Stomach (tissue), 9 donors: Measurements from ENCODE around the gene PLS1. TPM values are rescaled to one million over a fixed set of nuclear protein-coding genes. Genes with fewer than 3 reads are reported as not detected.
"Not testable (repeated sequence)": the region's sequence is repeated elsewhere in the genome, so short reads cannot be mapped to it uniquely, and the experiment has no call there.

ENCODE experiments used
- DNase-seq, 2 donors: peaks; one replicate each; pipeline versions ENCODE4 v3.0.0 to v3.0.0-alpha.2; 2013 to 2019
- H3K27ac ChIP-seq, 5 donors: fragments of 200-600 bp in 4 of 5; sonication (generic) in 4 of 5; one replicate each; pipeline ENCODE4 v1.5.1; 2013 to 2019; ENCODE audit warnings: mild to moderate bottlenecking in 1 of 5, moderate library complexity in 1 of 5
- H3K27me3 ChIP-seq, 3 donors: fragments of 200-600 bp; sonication (generic); one replicate each; pipeline ENCODE4 v1.5.1; 2017 to 2019; ENCODE audit warnings: mixed run types in 1 of 3
- H3K36me3 ChIP-seq, 4 donors: fragments of 200-600 bp; sonication (generic); 1 replicate in 3 of 4; 2 replicates in 1 of 4; pipeline ENCODE4 v1.5.1; 2016 to 2019
- H3K4me1 ChIP-seq, 4 donors: fragments of 200-600 bp; sonication (generic); one replicate each; pipeline ENCODE4 v1.5.1; 2016 to 2019
- H3K4me3 ChIP-seq, 4 donors: fragments of 200-600 bp; sonication (generic) in 3 of 4; one replicate each; pipeline ENCODE4 v1.5.1; 2016 to 2019; ENCODE audit warnings: mild to moderate bottlenecking in 1 of 4
- H3K9me3 ChIP-seq, 4 donors: fragments of 200-600 bp; sonication (generic); one replicate each; pipeline ENCODE4 v1.5.1; 2016 to 2019
- CTCF ChIP-seq, 7 experiments: fragments of 450-650 bp in 4 of 7; fragments of 200-600 bp in 3 of 7; sonication (generic) in 3 of 7; IDR thresholded peaks; one replicate each; pipeline ENCODE4 v1.5.1; 2016 to 2019; ENCODE audit warnings: antibody characterized with exemption in 7 of 7, control low read depth in 2 of 7, mild to moderate bottlenecking in 1 of 7
- EP300 ChIP-seq: sonication (generic); formaldehyde crosslinking; IDR thresholded peaks from one replicate; pipeline ENCODE4 v1.6.1; 2017; ENCODE audit warnings: antibody characterized with exemption
- POLR2A ChIP-seq, 4 donors: fragments of 450-650 bp; IDR thresholded peaks; one replicate each; pipeline ENCODE4 v1.6.1; 2016; ENCODE audit warnings: antibody characterized with exemption in 4 of 4, control low read depth in 2 of 4, mild to moderate bottlenecking in 1 of 4, moderate library complexity in 1 of 4
- POLR2AphosphoS5 ChIP-seq, 3 donors: sonication (generic); formaldehyde crosslinking; IDR thresholded peaks; one replicate each; pipeline ENCODE4 v1.6.1; 2016; ENCODE audit warnings: antibody characterized with exemption in 3 of 3
- WGBS, 5 donors: extraction: QIAGEN DNeasy Blood & Tissue Kit in 3 of 5; methylation state at CpG; one replicate each; pipeline versions ENCODE4 v1.1.5 to v1.1.7; 2013 to 2018; 5-methylcytosine and 5-hydroxymethylcytosine counted together
- intact Hi-C: fragments of 100-400 bp; cut with DNase I; formaldehyde crosslinking; loops from one replicate; pipeline ENCODE4 v1.15.1; 2023; ENCODE audit warnings: low total_unique reads
- polyA plus RNA-seq, 3 donors: library from polyadenylated mRNA; stranded (reverse); fragments of 200-250 nt; gene quantifications; one replicate each; pipeline ENCODE4 v1.2.3, GENCODE V29; 2013
- total RNA-seq, 5 donors: library from RNA; depleted of rRNA; stranded (reverse); fragments of >200 nt; gene quantifications; one replicate each; pipeline versions ENCODE4 v1.1.0 to v1.2.3, GENCODE V29; 2014 to 2016
- donor health status: healthy with polysubstance abuse.
- donor health status: Bipolar disorder and iron deficiency.
- donor health status: healthy.

The PLS1 gene
- total and polyA plus RNA-seq, 8 donors, result 5.2 to 79.1 (median 19.3) TPM

GRCh38 chr3:142580061-142580423, 16.2 kb upstream of the PLS1 start:
- no peak for TF ChIP-seq POLR2A (IDR thresholded peaks at IDR 0.05)
- TF ChIP-seq POLR2AphosphoS5 (IDR thresholded peaks at IDR 0.05), result no peak
- no peak for TF ChIP-seq CTCF (IDR thresholded peaks at IDR 0.05)
- TF ChIP-seq EP300, result no peak
- Histone ChIP-seq H3K27ac (no peak overlapping the region), H3K9me3 (no peaks in the 10 kb centered on the region), H3K36me3 (no peaks in the 10 kb centered on the region), H3K27me3 (peaks cover 0 to 7% (median 5%) of the 10 kb centered on the region in 3 donors), H3K4me3 (no peak overlapping the region), H3K4me1 (peaks cover 12 to 41% (median 25%) of the 10 kb centered on the region in 4 donors)
- no peak for DNase-seq
- intact Hi-C loops, result no loop called here
- WGBS, 5 donors, result 92 to 100% (median 100%) methylated on average over 1 of the region's 1 CpG

- H3K9me3 ChIP-seq, H3K27ac ChIP-seq, H3K36me3 ChIP-seq, H3K27me3 ChIP-seq, DNase-seq, H3K4me3 ChIP-seq, intact Hi-C loops: not testable (repeated sequence)
- 68 to 88% (median 80%) methylated on average over 11 of the region's 11 CpGs for WGBS, 5 donors
- peaks cover 12 to 31% (median 22%) of the 10 kb centered on the region in 4 donors for H3K4me1 ChIP-seq
These were observed 15.1 kb upstream of the PLS1 start for GRCh38 chr3:142581070-142581469.

- peaks cover 0 to 8% (median 5%) of the 10 kb centered on the region in 3 donors for H3K27me3 ChIP-seq
- H3K4me1 ChIP-seq, result peaks cover 0 to 5% (median 2%) of the 10 kb centered on the region in 4 donors
- H3K4me3 ChIP-seq, result no peak overlapping the region
- WGBS, 5 donors, result 43 to 47% (median 43%) methylated on average over 2 of the region's 2 CpGs
- H3K27ac ChIP-seq, result no peak overlapping the region
- peak; percentile 41 to 87 for DNase-seq
- intact Hi-C loops, result loop anchor here (5.0 kb wide), 1 partner anchor 405 kb away; no protein-coding TSS in a partner anchor
- H3K9me3 ChIP-seq, result no peaks in the 10 kb centered on the region
- TF ChIP-seq EP300 (no peak), CTCF (IDR thresholded peaks at IDR 0.05) (peak in 4 of 7 experiments; percentile 49 to 79 (median 62)), POLR2AphosphoS5 (IDR thresholded peaks at IDR 0.05) (peak in 1 of 3 donors; percentile 47), POLR2A (IDR thresholded peaks at IDR 0.05) (no peak)
- no peaks in the 10 kb centered on the region for H3K36me3 ChIP-seq
These were observed 9.3 kb upstream of the PLS1 start for GRCh38 chr3:142586803-142587406.

GRCh38 chr3:142588703-142589102, 7.5 kb upstream of the PLS1 start:
- intact Hi-C loops, result loop anchor here (5.0 kb wide), 1 partner anchor 404 kb away; no protein-coding TSS in a partner anchor
- no peaks in the 10 kb centered on the region for H3K36me3 ChIP-seq
- 77 to 90% (median 82%) methylated on average over 1 of the region's 1 CpG for WGBS, 5 donors

GRCh38 chr3:142592268-142592667, 3.9 kb upstream of the PLS1 start:
- DNase-seq, H3K27me3 ChIP-seq: not testable (repeated sequence)
- WGBS, 5 donors, result 94 to 98% (median 96%) methylated on average over 7 of the region's 7 CpGs

More at GRCh38 chr3:142588703-142589102, 7.5 kb upstream of the PLS1 start:
- H3K4me3 ChIP-seq, result no peak overlapping the region
- H3K27ac ChIP-seq, result no peak overlapping the region
- H3K27me3 ChIP-seq, result peaks cover 0 to 8% (median 0%) of the 10 kb centered on the region in 3 donors
- no peak for TF ChIP-seq EP300
- no peak for TF ChIP-seq POLR2AphosphoS5 (IDR thresholded peaks at IDR 0.05)
- no peak for TF ChIP-seq CTCF (IDR thresholded peaks at IDR 0.05)
- TF ChIP-seq POLR2A (IDR thresholded peaks at IDR 0.05), result no peak
- peaks cover 0 to 5% (median 2%) of the 10 kb centered on the region in 4 donors for H3K4me1 ChIP-seq
- H3K9me3 ChIP-seq, result no peaks in the 10 kb centered on the region
- DNase-seq, result no peak

More at GRCh38 chr3:142592268-142592667, 3.9 kb upstream of the PLS1 start:
- intact Hi-C loops, H3K4me3 ChIP-seq, H3K27ac ChIP-seq, H3K36me3 ChIP-seq, H3K9me3 ChIP-seq: not testable (repeated sequence)
- H3K4me1 ChIP-seq, result peaks cover 0 to 25% (median 19%) of the 10 kb centered on the region in 4 donors
